ENCODE data around the gene JPH3.

JPH3 gene

DNA sequence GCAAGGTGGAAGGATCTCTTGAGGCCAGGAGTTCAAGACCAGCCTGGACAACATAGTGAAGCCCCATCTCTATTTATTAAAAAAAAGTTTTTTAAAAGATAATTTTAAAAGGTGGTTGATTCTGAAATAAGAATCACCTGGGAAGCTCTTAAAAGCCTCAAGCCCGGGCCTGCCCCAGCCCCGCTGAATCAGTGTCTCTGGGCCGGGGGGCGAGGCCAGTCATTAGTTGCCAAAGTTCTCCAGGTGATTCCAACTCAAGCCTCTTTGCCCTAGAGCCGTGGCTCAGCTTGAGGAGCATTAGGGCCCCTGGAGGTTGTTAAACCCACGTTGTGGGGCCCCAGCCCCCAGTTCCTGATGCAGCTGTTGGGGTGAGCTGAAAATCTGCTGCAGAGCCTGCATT, 24.6 kb downstream of the JPH3 start:
- no peak for DNase-seq (ENCODE audit: low read depth in 2 of 2)

DNA sequence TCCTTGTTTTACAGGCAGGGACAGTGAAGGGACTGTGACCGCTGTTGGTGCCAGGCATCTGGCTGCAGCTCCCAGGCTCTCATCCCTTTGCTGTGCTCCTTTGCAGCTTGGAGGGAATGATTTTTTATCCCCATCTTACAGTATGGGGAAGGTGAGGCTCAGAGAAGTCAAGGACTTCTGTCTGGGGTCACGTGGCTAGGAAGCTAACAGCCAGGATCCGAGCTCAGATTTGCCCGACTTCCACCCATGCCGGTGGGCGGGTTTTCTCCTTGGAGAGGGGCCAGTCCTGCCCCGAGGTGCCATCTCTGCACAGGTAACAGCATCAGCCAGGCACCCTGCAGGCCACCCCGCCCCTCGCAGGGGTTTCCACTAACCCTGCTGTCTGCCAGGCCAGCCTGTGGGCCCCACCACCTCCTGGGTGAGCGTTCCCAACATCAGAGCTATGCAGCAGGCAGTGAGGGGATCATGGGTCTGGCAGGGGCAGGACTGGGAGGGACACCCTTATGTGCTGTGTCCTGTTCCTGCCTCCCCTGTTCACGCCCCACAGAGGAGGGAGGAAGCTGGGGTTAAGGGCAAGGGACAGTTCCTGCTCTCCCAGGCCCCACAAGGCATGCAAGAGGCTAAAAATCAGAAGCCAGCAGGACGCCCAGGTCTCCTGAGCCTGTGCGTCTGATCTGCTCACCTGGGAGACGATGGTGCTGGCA, 25.4 kb downstream of the JPH3 start:
- DNase-seq (ENCODE audit: low read depth in 2 of 2): no peak

DNA sequence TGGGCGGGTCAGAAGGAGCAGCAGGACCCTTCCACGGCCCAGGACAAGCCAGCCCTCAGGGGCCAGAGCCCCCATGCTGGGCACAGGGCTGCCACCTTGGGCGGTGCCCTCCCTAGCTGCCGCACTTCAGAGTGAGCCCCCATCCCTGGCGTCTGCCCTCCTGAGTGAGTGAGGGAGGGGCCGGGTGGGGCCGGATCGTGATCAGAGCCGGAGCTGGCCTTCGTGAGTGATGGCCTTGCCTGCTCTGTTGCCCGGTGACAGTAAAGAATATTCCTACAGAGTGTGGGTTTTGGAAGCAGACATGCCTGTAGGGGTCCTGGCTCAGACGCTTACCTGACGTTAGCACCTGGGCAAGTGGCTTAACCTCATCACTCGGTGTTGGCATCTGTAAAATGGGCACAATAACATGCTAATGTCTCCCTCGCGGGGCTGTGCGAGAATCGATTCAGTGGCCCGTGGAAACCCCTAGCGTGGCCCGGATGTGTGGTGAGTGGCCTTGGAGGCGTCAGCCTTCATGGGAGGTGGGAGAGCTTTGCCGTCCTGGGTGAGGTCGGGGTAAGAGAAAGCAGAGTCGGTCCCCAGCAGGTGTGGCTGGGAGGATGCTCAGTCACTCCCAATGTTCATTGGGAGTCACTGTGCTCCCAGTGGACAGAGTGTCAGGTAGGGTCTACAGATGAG, 26.1 kb downstream of the JPH3 start:
- no peak for DNase-seq (ENCODE audit: low read depth in 2 of 2)

DNA sequence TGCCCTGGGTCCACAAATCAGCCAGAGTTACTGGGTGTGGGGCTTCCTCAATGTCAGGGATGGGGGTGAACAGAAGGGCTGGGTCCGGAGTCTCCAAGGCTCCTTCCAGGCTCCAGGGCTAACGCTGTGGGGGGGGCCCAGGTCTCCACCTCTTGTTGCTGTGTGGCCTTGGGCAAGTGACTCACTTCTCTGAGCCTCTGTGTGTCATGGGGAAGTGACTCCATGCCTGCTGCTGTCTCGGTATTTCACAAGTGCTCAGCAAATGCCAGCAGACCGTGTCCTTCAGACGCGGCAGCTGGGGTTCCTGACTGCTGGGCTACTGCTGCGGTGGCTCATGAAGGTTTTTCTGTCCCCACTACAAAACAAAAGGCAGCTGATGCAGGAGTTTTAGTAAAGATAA, 26.6 kb downstream of the JPH3 start:
- no peak for DNase-seq (ENCODE audit: low read depth in 2 of 2)

DNA sequence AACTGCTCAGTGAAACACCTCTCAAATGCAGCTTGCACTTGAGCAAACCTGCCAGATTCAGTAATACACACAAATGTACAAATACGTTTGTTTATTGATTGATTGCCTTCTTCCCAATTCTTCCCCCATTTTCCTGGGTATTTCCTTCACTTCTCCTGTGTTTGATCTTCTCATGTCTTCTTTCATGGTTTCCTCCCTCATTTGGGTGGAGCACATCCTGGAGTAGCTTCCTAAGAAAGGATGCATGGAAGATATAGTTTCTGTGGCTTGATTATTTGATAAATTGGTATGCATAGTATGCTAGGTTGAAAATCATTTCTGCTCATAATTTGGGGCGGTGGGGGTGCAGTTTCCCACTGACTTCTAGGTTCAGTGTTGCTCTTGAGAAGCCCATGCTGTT, 28.8 kb downstream of the JPH3 start:
- no peak for DNase-seq (ENCODE audit: low read depth in 2 of 2)

DNA sequence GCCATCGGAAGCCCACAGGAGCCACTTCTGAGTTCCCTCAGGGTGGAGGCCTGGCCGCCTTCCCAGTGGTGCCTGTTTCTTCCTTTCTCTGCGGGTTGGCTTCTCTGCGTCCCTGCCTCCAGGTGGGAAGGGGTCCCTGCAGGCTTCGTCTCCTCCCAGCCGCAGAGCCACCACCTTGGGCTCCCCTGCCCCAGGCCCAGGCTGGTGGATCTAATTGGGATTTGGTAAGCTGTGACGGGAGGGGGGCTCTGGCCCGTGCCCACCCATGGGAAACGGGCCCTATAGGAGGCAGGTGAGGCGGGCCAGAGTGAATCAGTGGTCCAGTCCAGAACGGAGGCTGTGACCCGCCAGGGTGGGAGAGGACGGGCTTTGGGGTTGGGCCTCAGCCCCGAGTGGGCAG, 32.1 kb downstream of the JPH3 start:
- DNase-seq (ENCODE audit: low read depth in 2 of 2): no peak

DNA sequence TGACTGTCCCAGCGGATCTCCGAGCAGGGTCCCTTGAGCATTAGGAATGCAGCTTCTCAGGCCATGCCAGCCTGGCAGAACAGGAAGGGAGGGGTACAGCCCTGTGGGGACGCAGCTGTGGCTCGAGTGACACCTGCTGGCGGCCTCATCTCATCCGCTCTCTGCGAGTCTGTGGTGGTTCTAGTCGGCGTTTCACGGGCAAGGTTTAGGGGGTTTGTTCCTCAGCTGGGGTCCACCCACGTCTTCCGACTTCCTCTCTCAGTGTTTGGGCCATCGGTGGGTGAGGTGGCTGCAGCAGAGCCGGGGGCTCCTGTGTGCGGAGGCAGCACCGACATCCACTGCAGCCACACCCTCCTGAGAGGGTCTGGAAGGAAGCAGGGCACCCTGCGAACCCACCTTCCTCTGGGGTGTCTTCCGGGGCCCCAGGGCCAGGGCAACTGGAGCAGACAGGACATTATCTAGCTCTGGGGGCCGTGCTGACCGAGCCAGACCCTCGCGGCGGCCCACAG, 33.3 kb downstream of the JPH3 start:
- peak; percentile 55 to 68 for DNase-seq (ENCODE audit: low read depth in 2 of 2)

DNA sequence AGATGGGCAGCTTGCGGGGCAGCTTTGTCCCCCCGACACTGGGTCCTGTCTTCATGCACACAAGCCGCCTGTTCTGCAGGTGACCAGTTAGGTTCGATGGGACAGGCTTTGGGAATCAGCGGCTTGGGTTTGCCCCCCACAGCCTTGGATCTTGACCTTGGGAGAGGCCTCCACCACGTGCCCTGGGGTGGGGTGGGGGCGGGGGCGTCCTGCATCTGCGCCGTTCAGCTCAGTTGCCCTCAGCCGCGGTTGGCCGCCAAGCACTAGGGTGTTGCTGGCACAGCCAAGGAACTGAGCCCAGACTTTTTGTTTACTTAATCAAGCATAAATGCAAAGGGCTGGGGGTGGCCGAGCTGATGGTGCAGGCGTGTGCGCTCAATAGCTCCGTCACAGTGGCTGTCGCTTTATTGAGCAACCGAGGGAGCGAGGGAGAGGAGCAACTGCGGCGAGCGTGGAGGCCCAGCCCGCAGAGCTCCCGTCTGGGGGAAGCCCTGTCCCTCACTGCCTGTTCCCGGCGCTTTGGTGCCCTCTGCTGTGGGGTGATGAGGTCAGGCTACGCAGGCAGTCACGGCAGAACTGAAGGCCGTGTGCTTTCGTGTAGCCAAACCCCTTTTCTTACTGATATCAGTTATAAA, 33.9 kb downstream of the JPH3 start:
- peak; percentile 79 to 85 for DNase-seq (ENCODE audit: low read depth in 2 of 2)

DNA sequence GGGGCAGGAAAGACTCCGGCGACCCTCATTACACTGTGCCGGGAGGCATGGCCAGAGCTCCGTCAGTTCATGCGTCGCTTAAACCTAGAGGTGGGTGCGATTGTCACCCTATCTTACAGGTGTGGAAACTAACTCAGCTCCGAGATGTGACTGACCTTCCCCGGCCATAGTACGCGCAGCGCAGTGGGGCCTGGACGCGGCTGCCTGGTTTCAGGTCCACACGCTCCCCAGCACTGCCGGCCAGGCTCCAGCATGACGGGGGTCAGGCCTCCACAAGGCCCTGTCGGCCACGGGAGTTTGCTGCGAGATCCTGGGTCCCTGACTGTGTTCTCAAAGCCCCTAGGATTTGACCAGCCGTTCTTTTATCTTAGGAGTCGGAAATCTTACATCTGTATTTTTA, 34.4 kb downstream of the JPH3 start:
- no peak for DNase-seq (ENCODE audit: low read depth in 2 of 2)

DNA sequence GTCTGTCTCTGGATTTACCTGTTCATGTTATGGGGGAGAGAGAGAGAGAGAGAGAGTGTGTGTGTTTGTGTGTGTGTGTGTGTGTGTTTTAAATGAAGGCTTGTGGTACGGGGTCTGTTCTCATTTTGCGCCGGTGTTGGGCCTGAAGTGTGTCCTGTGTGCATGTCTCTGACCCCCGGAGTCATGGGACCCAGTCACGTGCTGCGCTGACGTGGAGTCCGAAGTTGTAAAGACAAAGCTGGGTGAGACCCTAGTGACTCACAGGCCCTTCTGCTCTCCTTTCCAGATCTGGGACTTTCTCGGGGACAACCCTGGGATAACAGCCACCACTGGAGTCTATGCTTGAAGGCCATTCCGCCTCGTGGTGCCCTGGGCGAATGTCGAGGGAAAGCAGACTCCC, 35.0 kb downstream of the JPH3 start:
- DNase-seq (ENCODE audit: low read depth in 2 of 2): no peak

DNA sequence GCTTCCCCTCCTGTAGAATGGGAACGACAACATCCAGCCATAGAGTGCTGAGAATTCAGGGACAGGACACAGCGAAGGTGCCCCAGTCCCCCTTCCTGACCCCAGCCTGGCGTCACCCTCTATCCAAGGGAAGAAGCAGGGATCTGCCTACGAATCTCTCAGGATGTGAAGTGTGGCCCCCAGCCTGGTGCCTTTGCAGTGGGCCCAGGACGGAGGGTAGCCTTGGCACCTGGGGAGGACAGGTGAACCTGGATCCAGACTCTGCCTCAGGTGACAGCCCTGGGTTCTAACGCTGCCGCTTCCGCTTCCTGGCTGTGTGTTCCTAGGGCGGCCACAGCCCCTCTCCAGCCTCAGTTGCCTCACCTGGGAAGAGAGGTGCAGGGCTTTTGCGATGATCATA, 36.4 kb downstream of the JPH3 start:
- DNase-seq (ENCODE audit: low read depth in 2 of 2): no peak

DNA sequence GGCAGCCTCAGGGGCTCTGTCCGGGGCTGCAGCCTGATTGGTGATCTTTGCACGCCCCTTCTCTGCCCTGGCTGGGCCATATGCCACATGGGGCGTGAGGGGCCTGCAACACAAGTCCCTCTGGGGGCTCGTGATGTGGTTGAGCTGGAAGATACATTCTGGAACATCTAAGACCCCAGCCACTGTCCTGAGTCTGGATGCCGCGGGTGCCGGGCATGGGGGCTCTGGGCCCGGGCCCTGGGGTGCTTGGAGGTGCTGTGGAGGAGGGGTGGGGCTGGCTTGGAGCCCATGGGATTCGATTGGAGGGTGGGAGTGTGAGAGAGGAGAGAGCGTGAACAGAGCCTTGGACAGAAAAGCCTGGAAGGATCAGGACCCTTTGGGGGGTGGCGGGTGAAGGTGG, 39.4 kb downstream of the JPH3 start:
- no peak for DNase-seq (ENCODE audit: low read depth in 2 of 2)

DNA sequence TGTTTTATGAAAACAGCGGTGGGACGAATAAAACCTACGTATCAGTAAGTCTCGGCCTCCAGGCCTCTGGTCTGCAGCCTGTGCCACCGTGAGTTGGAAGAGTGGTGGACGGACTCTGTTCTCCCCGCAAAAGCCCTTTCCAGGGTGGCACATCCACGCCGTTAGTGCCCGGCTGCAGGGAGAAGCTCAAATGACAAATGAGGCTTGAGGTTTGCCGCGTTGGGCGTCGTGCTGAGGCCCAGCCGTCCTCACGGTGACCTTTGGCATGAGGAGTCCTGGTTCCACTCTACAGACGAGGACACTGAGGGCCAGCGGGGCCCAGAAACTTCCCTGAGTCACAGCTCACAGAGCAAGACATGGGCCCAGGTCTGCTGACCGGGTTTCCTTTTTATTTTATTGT, 40.2 kb downstream of the JPH3 start:
- DNase-seq (ENCODE audit: low read depth in 2 of 2): no peak

DNA sequence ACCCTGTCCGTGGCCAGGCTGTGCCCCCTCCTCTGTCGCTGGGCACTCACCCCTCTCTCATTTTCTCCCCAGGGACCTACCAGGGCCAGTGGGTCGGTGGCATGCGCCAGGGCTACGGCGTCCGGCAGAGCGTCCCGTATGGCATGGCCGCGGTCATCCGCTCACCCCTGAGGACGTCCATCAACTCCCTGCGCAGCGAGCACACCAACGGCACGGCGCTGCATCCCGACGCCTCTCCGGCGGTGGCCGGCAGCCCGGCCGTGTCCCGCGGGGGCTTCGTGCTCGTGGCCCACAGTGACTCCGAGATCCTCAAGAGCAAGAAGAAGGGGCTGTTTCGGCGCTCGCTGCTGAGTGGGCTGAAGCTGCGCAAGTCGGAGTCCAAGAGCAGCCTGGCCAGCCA, 41.9 kb downstream of the JPH3 start:
- no peak for DNase-seq (ENCODE audit: low read depth in 2 of 2)

DNA sequence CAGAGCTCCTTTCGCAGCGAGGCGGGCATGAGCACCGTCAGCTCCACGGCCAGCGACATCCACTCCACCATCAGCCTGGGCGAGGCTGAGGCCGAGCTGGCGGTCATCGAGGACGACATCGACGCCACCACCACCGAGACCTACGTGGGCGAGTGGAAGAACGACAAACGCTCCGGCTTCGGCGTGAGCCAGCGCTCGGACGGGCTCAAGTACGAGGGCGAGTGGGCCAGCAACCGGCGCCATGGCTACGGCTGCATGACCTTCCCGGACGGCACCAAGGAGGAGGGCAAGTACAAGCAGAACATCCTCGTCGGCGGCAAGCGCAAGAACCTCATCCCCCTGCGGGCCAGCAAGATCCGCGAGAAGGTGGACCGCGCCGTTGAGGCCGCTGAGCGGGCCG, 42.3 kb downstream of the JPH3 start:
- no peak for DNase-seq (ENCODE audit: low read depth in 2 of 2)

DNA sequence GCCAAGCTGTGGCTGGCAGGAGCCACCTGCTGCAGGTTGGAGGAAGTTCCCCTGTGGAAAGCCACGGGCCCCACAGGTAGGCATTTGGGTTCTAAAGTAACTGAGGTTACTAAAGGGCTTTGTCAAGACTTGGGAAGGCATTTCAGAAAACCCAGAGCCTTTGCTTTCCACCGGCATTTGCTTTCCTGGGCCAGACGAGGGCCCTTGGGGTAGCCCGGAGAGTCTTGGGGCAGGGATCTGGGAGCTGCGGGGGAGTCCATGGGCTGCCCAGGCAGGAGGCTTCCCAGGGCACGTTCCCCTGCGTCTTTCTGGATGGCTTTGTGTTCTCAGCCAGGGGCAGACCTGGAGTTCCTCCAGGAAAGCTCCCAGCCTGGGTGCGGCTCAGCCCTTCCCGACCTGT, 43.5 kb downstream of the JPH3 start:
- no peak for DNase-seq (ENCODE audit: low read depth in 2 of 2)

DNA sequence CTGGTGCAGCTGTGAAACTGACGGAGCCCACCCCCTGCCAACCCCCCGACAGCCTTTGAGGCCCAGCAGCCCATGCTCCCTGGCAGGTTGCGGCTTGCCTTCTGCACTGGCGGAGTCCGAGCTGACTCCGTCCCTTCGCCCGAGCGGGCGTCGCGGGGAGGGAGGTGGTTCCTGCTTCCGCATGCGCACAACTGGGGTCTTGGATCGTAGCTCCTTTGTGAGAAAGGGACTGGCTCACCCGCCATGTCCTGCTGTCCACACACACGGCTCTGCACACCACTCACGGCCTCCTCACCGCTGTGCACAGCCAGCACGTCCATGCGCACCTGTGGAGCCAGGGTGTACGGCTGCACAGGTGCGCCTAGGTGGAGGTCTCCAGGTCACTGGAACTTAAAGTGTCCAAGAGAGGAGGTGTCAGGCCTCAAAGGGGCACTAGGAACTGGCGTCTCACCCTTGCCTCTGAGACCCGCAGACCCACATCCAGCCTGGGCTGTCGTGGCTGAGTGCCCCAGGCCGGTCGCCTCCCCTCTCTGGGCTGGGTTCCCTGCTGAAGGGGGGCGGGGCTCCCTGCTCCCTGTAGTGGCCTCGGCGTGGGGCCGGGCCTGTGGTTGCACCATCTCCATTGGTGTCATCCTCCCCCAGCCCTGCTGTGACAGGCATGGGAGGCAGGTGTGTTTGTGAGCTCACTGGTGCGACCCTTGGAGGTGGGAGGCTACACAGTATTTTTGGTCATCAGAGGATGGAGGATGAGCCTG, 45.3 kb downstream of the JPH3 start:
- DNase-seq (ENCODE audit: low read depth in 2 of 2): no peak

DNA sequence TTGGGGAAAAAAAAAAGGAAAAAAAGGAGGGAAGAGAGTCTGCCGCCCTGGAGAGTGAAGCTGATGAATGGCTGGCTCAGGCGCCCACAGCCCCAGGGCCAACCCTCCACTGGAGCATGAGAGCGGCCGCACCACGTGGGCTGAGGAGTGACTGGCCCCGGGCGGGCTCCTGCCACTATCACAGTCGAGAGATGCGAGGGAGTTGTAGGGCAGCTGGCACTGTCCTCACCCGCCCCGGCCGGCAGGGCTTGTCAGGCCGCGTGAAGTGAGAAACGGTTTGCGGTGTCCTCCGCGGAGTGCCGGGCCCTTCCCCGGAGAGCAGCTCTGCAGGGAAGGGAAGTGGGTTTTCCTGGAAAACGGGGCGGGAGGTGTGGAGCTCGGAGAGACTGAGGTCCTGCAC, 45.9 kb downstream of the JPH3 start:
- no peak for DNase-seq (ENCODE audit: low read depth in 2 of 2)

DNA sequence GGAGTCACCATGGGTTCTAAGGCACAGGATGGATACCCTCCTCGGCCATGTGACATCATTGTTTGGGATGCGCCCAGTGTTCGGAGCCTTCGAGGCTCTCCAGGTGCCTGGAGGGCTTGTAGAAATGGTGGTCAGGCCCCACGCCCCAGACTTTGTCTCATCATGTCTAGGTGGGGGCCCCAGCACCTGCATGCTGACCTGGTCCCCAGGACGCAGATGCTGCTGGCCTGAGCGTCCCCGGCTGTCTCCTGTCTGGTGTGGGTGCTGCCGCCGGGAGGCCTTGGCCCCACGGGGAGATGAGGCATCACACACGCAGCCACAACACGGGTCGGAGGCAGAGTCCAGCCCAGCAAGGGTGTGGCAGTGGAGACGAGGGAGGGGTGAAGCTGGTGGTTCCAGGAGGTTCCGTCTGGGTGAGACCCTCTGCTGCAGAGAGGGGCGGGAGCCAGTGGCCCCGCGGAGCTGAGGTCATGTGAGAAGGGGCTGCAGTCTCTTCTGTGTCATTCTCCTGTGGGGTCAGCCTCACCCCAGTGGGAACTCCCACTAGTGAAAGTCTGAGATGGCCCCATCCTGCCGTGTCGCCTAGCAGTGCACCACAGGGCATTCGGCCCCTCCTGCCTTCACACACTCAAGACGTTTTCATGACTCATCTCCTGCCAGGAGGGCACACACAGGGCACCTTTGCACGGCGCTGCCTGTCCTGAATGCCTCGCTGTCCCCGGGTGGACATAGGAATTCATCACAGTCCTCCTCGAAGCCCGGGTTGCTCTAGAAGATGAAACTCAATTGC, 46.6 kb downstream of the JPH3 start:
- no peak for DNase-seq (ENCODE audit: low read depth in 2 of 2)

DNA sequence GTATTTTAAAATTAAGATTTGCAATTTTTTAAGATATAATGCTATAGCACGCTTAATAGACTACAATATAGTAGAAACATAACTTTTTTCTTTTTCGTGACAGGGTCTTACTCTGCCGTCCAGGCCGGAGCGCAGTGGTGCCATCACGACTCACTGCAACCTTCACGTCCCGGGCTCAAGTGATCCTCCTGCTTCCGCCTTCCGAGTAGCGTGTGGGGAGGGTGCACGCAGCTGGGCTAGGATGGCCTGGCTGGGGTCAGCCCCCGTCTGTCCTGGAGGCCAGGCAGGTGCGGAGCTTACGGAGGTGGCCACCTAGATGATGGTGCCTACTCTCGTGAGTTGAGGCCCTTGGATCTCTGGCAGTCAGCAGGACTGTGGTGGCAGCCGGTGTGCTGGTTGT, 50.1 kb downstream of the JPH3 start:
- DNase-seq (ENCODE audit: low read depth in 2 of 2): no peak

DNA sequence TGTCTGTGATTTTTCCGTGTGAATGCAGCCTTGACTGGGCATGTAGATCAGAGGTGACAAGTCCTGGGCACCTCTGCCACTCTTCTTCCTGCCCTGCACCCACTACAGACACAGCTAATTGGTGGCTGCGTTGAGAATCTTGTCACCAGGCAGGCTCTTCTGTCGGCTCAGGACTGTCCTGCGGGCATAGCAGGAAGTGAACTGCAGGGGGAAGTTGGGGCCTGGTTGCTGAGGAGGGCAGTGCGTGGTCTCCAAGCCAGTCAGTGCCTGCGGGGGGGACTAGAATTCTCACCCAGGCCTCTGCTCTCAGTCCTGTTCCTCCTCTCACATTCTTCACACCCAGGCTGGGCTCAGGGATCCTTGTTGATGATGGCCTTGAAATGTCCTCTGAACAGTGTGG, 50.5 kb downstream of the JPH3 start:
- DNase-seq (ENCODE audit: low read depth in 2 of 2): no peak

DNA sequence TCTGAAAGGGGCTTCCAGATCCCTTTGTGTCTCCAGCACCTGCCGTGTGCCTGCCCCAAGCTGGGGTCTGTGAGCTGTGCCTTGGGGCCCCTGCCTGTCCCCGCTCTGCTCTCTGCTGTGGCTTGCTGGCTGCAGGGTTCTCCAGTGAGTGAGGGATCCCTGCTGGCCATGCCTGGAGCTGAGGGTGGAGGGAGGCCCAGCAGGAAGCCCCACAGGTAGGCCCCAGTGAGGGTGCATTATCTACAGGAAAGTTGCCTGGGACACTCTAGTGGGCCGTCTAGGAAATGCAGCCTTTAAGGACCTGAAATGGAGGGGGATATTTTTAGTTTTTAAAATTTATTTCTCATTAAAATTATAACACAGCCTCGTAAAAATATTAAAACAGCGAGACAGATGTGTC, 50.9 kb downstream of the JPH3 start:
- no peak for DNase-seq (ENCODE audit: low read depth in 2 of 2)

Measured in stimulated activated CD4-positive, alpha-beta T cell treated with anti-CD3 and anti-CD28 coated beads, Interleukin-15, amount 100 ng/mL, for 48 hours (primary cell).